Testis (tissue), 3 donors: ENCODE results near the gene ZNF486. TPM values are rescaled to one million over a fixed set of nuclear protein-coding genes. Genes with fewer than 3 reads are reported as not detected.
"Not testable (repeated sequence)": the region's sequence is repeated elsewhere in the genome, so short reads cannot be mapped to it uniquely, and the experiment has no call there.

Experiments used
- DNase-seq: peaks from one replicate; pipeline ENCODE4 v3.0.0-alpha.2; 2019
- H3K27ac ChIP-seq, 2 donors: fragments of 200-600 bp; sonication (generic); one replicate each; pipeline ENCODE4 v1.5.1; 2019
- H3K27me3 ChIP-seq: fragments of 200-600 bp; sonication (generic); one replicate; pipeline ENCODE4 v1.5.1; 2019
- H3K36me3 ChIP-seq: fragments of 200-600 bp; sonication (generic); one replicate; pipeline ENCODE4 v1.5.1; 2017; ENCODE audit warnings: low read depth; ENCODE audit errors: missing control alignments
- H3K4me1 ChIP-seq: fragments of 200-600 bp; sonication (generic); one replicate; pipeline ENCODE4 v1.5.1; 2019
- H3K4me3 ChIP-seq, 2 donors: fragments of 200-600 bp; sonication (generic); one replicate each; pipeline ENCODE4 v1.5.1; 2017 to 2019
- H3K9me3 ChIP-seq: fragments of 200-600 bp; sonication (generic); one replicate; pipeline ENCODE4 v1.5.1; 2017
- CTCF ChIP-seq, 3 experiments: fragments of 450-650 bp in 2 of 3; fragments of 200-600 bp in 1 of 3; sonication (generic) in 1 of 3; IDR thresholded peaks; one replicate each; pipeline ENCODE4 v1.5.1; 2016 to 2019; ENCODE audit warnings: antibody characterized with exemption in 3 of 3, mild to moderate bottlenecking in 2 of 3, moderate library complexity in 1 of 3
- POLR2A ChIP-seq: fragments of 450-650 bp; IDR thresholded peaks from one replicate; pipeline ENCODE4 v1.6.1; 2017; ENCODE audit warnings: antibody characterized with exemption, mild to moderate bottlenecking, moderate library complexity
- WGBS, 2 donors: methylation state at CpG; one replicate each; pipeline ENCODE4 v1.1.5; 2018; 5-methylcytosine and 5-hydroxymethylcytosine counted together
- intact Hi-C: fragments of 100-400 bp; cut with DNase I; formaldehyde crosslinking; loops from one replicate; pipeline ENCODE4 v1.15.1; 2023; ENCODE audit warnings: low total_unique reads
- polyA plus RNA-seq: library from polyadenylated mRNA; stranded (reverse); fragments of 350-450 nt; fragmentation: Illumina TruSeq; extraction: RNeasy Lipid Tissue Mini Kit (QIAGEN cat#74804); gene quantifications from one replicate; pipeline ENCODE4 v1.2.3, GENCODE V29; 2014; ENCODE audit warnings: low read depth, low replicate concordance; ENCODE audit not compliant: insufficient read depth
- total RNA-seq, 2 donors: library from RNA; depleted of rRNA; stranded (reverse); fragments of >200 nt; gene quantifications; one replicate each; pipeline ENCODE4 v1.2.3, GENCODE V29; 2016

Gene ZNF486
- total and polyA plus RNA-seq, 3 donors from 2014 or later = 2.6 to 5.1 (median 3.7) TPM

- no peaks in the 10 kb centered on the region for H3K27me3 ChIP-seq
- no peak for DNase-seq
- no peak overlapping the region for H3K4me3 ChIP-seq
- no peak for TF ChIP-seq CTCF (IDR thresholded peaks at IDR 0.05)
- TF ChIP-seq POLR2A = no peak
- no peak overlapping the region for H3K27ac ChIP-seq
- H3K36me3 ChIP-seq = no peaks in the 10 kb centered on the region
- H3K9me3 ChIP-seq = no peaks in the 10 kb centered on the region
- no peaks in the 10 kb centered on the region for H3K4me1 ChIP-seq
- intact Hi-C loops = no loop called here
- WGBS, 2 donors = 91 to 96% methylated on average over 3 of the region's 3 CpGs
Observed at GRCh38 chr19:20197747-20198146, 30.7 kb downstream of the ZNF486 start.

GRCh38 chr19:20209051-20209450 is 42.0 kb downstream of the ZNF486 start:
- TF ChIP-seq CTCF (IDR thresholded peaks at IDR 0.05) (no peak), POLR2A (no peak)
- H3K27ac ChIP-seq = no peak overlapping the region
- H3K9me3 ChIP-seq = no peaks in the 10 kb centered on the region
- H3K4me1 ChIP-seq = no peaks in the 10 kb centered on the region
- no peaks in the 10 kb centered on the region for H3K27me3 ChIP-seq
- H3K36me3 ChIP-seq = no peaks in the 10 kb centered on the region
- DNase-seq = no peak
- whole genome bisulfite sequencing, 2 donors = 25 to 36% methylated on average over 2 of the region's 2 CpGs
- H3K4me3 ChIP-seq = no peak overlapping the region
- intact Hi-C loops = no loop called here

- H3K36me3 ChIP-seq, H3K4me1 ChIP-seq, intact Hi-C loops, H3K27ac ChIP-seq, H3K9me3 ChIP-seq, H3K4me3 ChIP-seq, H3K27me3 ChIP-seq, DNase-seq: not testable (repeated sequence)
- WGBS, 2 donors = 85% methylated on average over 8 to 10 of the region's 26 CpGs
Observed at GRCh38 chr19:20214366-20214765, 47.4 kb downstream of the ZNF486 start.

- H3K4me1 ChIP-seq, intact Hi-C loops, DNase-seq, H3K27ac ChIP-seq, H3K27me3 ChIP-seq, H3K36me3 ChIP-seq, H3K9me3 ChIP-seq, H3K4me3 ChIP-seq: not testable (repeated sequence)
- WGBS, 2 donors = 67 to 93% methylated on average over 1 of the region's 1 CpG
Observed at GRCh38 chr19:20221605-20222004, 54.6 kb downstream of the ZNF486 start.

GRCh38 chr19:20233105-20233504 is 66.1 kb downstream of the ZNF486 start:
- Histone ChIP-seq H3K9me3 (no peaks in the 10 kb centered on the region), H3K4me3 (no peak overlapping the region), H3K36me3 (no peaks in the 10 kb centered on the region), H3K27me3 (no peaks in the 10 kb centered on the region), H3K27ac (no peak overlapping the region), H3K4me1 (no peaks in the 10 kb centered on the region)
- intact Hi-C loops = no loop called here
- DNase-seq = no peak
- 91 to 95% methylated on average over 3 of the region's 3 CpGs for WGBS, 2 donors
- no peak for TF ChIP-seq CTCF (IDR thresholded peaks at IDR 0.05)
- TF ChIP-seq POLR2A = no peak

- no peak for TF ChIP-seq CTCF (IDR thresholded peaks at IDR 0.05)
- TF ChIP-seq POLR2A = no peak
- WGBS, 2 donors = 68 to 82% methylated on average over 8 of the region's 8 CpGs
- Histone ChIP-seq H3K9me3 (no peaks in the 10 kb centered on the region), H3K27me3 (no peaks in the 10 kb centered on the region), H3K4me3 (no peak overlapping the region), H3K4me1 (no peaks in the 10 kb centered on the region), H3K27ac (no peak overlapping the region), H3K36me3 (no peaks in the 10 kb centered on the region)
- no peak for DNase-seq
- intact Hi-C loops = no loop called here
Observed at GRCh38 chr19:20235156-20235555, 68.1 kb downstream of the ZNF486 start.
